ENCODE measurements around the gene TANC2.
A peak's percentile ranks its signal among the peaks of the same experiment; 100 is the strongest.

Gene TANC2

DNA sequence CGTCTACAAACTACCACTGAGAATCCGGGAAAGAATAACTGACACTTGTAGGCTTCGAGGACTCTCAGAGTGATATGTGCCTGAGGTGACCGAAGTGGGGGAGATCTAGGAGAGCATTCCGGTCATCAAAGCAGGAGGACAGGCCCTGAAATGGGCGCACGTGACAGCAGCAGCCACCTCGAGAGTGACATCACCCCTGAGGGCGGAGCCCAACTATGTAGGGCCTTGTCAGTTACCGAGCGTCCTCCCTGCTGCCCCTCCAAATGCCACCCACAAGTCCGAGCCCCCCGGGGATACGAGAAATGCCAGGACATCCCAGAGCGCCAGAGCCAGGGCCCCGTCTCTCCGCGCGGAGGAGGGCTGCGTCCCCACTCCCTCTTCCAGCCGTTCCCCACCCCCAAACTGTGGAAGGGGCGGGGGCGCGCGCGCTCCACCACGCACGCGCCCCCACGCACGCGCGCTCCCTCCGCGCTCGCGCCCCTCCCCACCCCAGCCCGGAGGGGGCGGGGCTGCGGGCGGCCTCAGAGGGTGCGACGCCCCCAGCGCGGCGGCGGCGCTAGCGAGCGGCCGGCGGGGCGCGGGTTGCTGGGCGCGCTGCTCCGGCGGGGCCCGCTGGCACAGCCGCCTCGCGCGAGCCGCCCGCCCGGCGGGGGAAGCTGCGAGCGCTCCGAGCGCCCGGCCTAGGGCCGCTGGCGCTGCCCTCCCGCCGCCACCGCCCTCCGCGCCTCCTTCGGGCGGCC lies at the start of gene TANC2:
Gene TANC2, plus strand, starts transcription at position 550 of the 740 bp plus-strand sequence. CDS start 43,325 bp downstream, outside the sequence.
- DNase-seq (ENCODE audit: low spot score) = peak; percentile 91

DNA sequence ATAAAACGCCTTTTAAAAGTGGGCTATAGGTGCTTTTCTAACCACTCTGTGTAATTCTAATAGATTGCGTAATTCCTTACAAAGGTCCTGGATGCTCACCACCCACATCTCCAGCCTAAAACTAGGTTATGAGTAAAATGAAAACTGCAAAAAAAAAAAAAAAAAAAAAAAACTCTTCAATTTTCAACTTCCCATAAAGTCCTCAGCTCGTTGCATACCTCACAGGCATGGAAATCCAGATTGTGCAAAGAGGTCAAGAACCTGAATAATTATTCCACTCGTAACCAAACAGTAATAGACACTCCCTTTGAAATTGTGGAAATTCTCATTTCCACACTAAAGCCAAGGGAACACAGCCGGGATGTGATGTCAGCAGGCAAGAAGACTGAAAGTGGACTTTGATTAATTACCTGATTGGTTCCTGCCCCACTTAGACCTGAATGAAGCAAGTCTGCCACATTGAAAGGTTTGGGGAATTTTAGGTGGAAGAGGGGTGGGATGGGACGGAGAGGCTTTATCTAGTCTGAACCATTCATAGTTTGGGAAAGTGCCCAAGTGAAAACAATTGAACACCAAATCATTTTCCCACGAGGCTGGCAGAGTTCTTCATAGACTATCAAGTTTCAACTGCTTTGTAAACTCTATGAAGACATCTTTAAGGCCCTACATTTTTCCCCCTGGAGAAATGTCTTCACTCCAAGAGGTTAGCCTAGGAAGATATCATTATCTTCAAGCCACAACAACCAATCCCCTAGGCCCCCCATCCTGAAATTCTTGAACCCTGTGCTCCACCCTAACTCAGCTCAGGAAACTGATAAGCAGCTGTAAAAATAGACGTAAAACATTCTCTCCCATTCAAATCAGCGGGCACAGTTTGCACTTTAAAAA lies 49.1 kb upstream of the TANC2 start:
- no peak for DNase-seq (ENCODE audit: low spot score)

DNA sequence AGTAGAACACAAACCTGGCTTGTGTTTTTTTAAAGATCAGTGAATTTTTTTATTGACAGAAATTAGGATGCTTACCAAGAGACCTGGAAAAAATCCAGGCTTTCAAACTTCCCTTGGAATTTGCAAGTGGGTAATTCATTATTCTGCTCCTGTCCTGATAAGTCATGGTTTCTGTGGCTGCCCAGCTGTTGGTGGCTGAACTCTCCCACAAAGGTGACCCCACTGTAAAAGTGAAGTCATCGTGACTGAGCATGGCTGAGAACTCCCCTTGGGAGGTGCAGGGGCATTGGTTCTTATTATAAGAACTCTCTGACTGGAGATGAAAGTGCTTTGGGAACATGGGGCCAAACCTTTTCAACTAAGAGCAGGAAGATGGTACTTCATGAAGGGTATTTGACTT lies 46.6 kb upstream of the TANC2 start:
- DNase-seq (ENCODE audit: low spot score) = no peak

DNA sequence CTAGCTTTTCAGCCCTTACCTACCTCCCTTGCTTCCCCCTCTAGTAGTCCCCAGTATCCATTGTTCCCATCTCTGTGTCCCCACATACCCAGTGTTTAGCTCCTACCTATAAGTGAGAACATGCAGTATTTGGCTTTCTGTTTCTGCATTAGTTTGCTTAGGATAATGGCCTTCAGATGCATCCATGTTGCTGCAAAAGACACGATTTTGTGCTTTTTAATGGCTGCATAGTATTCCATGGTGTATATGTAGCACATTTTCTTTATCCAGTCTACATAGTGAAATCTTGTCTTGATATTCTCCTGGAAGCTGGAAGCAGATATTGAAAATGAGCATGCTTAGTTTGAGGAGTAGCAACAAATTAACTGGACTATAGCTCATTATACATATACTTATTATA lies 45.7 kb upstream of the TANC2 start:
- no peak for DNase-seq (ENCODE audit: low spot score)

DNA sequence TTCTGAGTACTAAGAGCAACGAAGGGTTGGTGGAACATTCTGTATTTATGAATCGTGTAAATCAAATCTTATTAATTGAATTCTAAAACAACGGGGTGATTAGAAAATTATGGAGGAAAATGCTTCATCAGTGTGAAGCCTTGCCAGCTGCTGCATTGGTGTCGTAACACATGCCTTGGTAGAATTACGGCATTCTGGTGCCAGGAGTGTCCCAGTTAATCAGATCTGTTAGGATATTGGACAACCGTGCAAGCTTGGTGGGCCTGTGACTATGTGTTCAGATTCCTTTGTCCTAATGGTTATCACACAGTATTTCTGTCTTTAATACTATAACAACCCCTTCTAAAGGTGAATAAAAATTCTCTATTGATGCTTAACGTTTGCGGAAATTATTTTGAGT lies 44.2 kb upstream of the TANC2 start:
- no peak for DNase-seq (ENCODE audit: low spot score)

DNA sequence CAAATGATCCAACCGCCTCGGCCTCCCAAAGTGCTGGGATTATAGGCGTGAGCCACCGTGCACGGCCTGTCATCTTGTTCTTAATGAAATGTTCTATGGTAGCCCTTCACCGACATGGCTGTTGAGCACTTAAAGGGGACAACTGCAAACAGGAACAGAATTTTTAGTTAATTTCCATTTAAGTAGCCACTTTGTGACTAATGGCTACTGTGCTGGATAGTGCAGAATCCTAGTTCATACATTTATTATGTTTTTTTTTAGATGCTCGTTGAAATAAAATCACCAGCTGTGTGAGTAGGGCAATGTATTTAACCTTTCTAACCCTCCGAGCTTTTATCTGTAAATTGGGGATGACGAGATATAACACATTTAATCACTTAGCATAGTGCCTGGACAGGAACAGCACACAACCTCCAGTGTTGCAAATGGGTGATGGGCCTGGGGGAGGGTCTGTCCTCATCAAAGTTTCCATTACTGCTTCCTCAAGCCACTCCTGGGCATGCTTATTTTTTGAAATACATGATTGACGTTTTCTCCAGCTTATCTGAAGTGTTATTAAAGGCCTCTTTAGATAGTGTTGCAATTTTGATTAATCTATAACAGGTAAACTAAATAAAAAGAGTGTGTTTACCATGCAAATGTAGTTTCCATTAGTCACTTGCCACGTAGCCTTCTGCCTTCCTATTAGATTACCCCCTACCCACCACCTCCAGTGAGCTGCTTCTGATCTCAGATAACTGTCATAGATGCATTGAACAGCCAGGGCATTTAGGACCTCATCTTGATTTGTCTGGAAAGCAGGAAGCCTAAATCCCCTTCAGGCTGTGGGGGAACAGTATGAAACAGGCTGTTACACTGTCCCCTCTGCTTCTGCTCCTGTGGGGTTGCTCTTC lies 42.5 kb upstream of the TANC2 start:
- no peak for DNase-seq (ENCODE audit: low spot score)

DNA sequence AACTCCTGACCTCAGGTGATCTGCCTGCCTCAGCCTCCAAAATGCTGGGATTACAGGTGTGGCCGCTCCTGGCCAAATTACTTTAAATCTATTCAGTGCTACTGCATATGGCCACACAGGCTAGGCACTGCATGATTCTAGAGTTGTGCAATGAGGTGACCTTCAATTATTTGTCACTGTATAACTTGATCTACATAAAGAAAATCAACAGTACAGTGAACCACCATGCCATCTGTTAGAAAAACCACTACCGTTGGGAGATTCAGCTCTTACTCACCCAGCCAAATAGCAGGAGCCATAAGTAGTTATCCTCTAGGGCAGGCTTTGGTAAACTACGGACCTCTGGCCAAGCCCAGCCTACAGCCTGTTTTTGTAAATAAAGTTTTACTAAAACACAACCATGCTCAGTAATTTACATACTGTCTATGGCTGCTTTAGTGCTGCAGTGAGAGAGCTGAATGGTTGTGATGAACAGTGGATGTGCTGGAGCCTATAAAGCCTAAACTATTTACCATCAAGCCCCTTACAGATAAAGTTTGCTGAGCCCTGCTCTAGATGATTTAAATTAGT lies 40.7 kb upstream of the TANC2 start:
- no peak for DNase-seq (ENCODE audit: low spot score)

DNA sequence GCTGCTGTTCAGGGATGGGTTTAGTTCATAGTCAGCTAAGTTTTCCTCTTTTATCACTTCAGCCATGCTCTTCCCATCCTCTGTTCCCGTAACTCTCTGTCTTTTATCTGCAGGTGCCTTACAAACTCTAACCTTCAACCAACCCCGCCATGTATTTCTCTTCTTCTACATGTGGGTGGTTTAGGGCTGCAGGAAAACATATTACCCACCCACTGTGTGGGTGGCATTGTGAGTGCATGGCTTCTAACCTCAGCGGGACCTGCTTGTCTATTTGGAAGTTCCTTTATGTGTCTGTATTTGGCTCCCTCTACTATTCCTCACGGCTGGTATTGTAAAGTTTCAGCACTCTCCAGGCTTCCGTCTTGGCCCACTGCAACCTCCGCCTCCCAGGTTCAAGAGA lies 39.0 kb upstream of the TANC2 start:
- no peak for DNase-seq (ENCODE audit: low spot score)

DNA sequence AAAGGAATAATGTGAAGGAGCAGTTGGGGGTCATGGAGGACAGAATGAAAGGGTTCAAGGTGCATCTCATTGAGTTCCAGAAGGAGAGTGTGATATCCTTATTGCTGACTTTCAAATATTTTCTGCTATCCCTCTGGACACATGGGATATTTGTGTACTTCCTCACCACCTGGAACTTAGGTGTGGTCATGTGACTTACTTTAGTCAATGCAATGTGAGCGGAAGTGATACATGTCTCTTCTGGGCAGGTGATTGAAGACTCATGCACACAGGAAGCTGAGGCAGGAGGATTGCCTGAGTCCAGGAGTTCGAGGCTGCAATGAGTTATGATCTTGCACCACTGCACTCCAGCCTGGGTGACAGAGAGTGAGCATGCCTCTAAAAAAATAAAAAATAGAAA lies 36.7 kb upstream of the TANC2 start:
- DNase-seq (ENCODE audit: low spot score) = no peak

DNA sequence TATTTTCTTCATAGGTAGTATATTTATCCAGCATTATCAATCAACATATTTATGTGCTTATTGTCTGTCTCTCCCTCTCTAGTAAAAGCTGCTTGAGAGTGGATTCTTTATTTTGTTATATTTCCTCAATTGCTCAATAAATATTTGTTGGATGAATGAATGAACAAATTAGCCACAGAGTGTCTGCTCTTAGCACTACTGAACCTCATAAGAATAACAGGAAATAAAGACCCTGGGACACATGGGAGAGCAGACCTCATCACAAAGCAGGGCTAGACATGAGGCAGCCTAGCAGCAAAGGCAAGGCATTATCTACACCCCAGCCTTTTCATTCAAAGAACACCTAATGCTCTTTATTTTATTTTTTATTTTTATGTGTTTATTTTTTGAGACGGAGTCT lies 34.9 kb upstream of the TANC2 start:
- no peak for DNase-seq (ENCODE audit: low spot score)

DNA sequence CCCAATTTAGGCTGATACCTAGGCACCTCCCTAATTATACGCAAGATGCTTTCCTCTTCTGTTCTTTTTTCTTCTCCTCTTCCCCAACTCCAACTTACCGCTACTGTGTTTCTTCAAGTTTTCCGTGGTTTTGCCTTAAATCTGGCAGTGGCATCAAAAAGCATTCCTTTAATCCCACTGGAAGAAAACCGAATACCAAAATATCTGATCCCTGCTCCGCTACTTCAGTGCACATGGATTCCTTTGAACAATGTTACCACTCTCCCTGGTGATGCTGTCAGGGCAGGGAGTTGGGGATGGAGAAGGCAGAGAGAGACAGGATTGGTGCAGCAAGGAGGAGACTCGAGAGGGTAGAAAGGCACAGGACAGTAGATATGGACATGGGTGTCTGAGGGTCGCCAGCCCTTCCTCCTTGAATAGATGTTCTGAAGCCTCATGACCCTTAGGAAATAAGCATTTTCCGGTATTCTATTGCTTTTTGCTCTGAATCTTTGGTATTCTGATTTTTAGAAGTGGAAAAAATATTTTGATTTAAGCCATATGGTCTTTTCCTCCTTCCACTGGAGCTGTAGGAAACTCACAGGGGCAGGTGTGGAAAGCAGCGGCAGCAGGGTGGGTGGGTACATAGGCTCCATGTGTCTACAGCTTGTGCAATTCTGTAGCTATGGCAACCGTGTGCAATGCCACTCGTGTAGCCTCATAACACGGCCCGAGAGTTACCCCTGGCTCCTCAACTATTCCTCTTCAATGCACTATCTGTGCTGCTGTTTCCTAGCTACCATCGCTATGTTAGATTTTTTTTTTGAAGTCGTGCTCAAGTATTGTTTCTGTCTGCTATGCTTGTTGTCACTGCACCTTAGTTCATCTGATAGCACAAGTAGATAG lies 32.3 kb upstream of the TANC2 start:
- DNase-seq (ENCODE audit: low spot score) = peak; percentile 64

DNA sequence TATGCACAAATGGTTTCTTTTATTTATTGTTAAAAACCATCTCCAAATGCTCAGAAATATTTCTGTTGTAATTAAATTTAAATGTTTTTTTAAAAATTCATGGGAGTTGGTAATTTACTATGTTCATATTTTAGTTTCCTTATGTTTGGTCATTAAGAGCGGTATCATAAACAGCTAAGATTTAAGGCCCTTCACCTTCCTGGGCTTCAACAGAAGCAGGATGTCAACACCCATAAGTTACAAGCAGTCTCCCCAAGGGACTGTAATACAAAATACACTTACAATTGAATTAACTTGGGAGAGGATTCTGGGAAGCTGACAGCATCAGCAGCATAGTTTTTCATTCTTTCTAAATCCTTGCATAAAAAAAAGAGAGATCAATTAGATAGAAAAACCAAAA lies 30.9 kb upstream of the TANC2 start:
- DNase-seq (ENCODE audit: low spot score) = no peak

DNA sequence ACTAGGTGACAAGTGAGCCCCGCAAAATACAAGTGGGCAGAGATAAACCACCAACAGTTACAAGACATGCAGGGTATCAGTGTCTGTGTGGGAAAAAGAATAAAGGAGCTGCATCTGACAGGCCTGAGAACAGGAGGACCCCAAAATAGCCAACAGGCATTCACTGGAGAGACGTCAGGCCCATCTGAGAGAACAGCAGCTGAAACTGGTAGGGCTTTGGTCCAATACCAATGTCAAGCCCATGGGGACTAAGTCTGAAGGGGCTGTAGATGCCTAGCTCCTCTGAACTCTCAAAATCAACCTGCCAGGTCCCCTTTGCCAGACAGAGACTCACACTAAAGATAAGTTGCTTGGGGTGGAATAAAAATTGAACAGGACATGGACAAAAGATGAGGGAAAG lies 30.5 kb upstream of the TANC2 start:
- no peak for DNase-seq (ENCODE audit: low spot score)

DNA sequence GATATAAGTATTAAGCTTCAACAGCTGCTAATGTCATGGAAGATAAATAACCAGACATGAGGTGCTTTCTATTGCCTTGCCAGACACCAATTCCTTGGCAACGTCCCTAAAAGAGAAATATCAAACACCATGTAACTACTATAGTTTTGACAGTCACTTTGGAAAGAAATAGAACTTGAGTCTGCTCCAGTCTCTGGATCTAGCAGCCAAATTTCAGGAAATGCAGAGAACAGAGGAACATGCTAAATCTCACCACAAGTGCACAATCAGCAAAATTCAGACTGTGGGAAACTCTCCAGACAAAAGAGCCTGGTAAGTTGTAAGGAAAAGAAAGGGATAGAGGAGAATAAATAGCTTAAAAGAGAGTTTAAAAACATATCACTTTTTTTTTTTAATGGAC lies 28.4 kb upstream of the TANC2 start:
- no peak for DNase-seq (ENCODE audit: low spot score)

DNA sequence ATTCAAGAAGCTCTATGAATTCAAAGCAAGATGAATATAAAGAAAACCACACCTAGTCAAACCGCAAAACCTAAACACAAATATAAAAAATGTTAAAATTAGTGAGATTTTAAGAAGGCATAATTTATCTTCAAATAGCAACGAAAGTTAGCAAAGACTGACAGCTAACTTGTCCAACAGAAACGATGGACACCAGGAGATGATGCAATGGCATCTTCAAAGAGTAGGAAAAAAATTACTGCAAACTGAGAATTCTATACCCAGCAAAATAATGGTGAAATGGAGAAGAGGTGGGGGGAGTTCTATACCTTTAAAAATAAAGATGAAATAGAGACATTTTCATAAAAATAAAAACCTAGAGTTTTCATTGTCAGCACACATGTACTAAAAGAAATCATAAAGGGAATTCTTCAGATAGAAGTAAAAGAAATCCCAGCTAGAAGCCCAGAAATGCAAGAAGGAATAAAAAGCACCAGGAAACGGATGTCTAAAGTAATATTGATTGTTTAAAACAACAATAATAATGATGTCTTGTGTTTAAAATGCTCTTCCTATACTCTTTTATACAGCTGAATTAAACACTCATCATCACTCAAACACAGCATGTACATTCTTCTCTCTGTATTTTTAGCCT lies 24.6 kb upstream of the TANC2 start:
- no peak for DNase-seq (ENCODE audit: low spot score)

DNA sequence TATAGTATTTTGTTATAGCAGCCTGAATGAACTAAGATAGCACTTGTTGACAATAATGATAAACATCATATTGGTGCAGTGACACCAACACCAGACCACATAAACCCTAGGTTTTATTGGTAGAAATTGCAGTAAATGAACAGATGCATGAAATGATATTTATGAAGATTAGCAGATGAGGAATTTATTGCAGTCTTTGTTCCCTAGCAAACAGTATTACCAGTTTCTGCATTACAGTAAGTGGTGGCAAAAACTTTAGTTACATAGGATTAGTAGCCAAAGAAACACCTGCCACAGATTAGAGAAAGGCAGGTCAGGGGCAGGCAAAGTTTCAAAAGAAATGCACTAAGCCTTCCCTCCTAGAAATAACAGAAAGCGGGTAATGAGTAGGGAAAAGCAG lies 17.7 kb upstream of the TANC2 start:
- DNase-seq (ENCODE audit: low spot score) = no peak

DNA sequence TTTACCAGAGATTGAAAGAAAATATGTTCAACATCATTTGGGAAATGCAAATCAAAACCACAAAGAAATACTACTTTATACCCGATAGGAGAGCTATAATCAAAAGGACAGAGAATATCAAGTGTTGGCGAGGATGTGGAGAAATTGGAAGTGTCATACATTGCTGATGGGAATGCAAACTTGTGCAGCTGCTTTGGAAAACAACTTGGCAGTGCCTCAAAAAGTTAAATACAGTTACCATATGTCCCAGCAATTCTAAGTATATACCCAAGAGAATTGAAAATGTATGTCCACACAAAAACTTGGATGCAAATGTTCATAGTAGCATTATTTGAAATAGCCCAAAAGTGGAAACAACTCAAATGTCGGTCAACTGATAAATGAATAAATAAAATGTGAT lies 17.0 kb upstream of the TANC2 start:
- DNase-seq (ENCODE audit: low spot score) = no peak

DNA sequence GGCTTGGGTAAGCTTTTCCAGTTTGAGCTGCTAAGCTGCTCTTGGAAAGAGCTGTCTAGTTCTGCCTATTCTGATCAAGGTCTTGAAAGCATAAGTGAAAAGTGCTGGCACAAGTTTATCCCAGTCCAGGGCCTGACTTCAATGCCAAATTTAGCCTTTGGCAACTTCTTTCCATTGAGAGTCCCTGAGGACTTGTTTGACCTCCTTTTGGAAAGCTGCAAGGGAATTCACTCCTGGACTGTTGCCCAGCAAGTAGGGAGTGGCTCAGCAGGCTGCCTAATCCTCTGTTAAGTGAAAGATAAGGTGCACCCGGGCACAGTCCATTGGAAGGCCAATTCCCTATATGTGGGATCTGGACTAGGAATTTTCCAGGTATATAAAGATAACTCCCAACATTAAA lies 16.0 kb upstream of the TANC2 start:
- DNase-seq (ENCODE audit: low spot score) = no peak

DNA sequence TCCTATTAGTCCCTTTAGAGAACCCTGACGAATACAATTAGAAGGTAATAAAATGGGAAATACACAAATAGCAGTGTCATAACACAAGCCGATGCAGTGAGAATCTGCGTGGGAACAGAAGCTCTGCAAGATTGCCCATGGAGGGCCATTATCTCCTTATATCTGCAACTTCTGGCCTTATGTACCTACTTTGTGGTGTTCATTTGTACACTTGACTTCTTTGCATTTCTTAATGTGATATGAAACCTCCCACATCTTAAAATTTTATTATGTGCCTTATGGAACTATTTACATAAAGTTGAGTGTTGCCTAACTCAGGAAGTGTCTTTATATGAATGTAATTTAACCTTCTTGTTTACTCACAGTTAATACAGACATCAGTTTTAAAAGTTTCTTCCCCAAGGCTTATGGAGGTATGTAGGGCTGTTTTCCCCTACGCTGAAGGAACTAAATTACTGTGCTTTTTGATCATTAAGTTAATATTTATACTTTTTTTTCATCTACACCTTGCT lies 10.1 kb upstream of the TANC2 start:
- DNase-seq (ENCODE audit: low spot score) = no peak

DNA sequence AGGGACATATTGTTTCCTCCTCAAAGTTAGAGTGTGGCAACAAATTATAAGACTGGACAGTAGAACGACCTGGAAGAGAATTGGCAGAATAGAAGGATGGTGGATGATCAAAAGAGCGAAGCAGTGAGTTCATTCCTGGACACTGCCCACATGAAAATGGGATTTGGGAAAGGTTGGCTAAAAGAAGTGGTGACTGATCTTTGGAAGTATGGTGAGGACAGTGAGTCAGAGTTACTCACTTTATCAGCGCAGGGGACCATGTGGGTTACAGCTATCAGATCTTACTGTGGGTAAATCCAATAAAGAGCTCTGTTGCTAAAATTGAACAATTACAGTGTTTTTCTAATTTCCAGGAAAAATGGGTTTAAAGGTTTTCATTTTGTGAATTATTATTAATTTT lies 2.7 kb upstream of the TANC2 start:
- no peak for DNase-seq (ENCODE audit: low spot score)

All from Ammon's horn (tissue), 1 donor.